COLO668 (cell line): Measurements from ENCODE around the gene ADRA2B.
A peak's percentile ranks its signal among the peaks of the same experiment; 100 is the strongest.

Source experiments
- DNase-seq: peaks from one replicate; lab custom pipeline; 2025; ENCODE audit not compliant: unreplicated experiment; lab: John Stamatoyannopoulos, UW

Gene ADRA2B

GRCh38 chr2:96119389-96119751 lies 3.0 kb upstream of the ADRA2B start:
- DNase-seq = no peak

- DNase-seq = peak; percentile 19
Observed at GRCh38 chr2:96118698-96119388, 2.5 kb upstream of the ADRA2B start.

GRCh38 chr2:96117701-96118588 lies 1.6 kb upstream of the ADRA2B start:
- DNase-seq = peak; percentile 26

DNA sequence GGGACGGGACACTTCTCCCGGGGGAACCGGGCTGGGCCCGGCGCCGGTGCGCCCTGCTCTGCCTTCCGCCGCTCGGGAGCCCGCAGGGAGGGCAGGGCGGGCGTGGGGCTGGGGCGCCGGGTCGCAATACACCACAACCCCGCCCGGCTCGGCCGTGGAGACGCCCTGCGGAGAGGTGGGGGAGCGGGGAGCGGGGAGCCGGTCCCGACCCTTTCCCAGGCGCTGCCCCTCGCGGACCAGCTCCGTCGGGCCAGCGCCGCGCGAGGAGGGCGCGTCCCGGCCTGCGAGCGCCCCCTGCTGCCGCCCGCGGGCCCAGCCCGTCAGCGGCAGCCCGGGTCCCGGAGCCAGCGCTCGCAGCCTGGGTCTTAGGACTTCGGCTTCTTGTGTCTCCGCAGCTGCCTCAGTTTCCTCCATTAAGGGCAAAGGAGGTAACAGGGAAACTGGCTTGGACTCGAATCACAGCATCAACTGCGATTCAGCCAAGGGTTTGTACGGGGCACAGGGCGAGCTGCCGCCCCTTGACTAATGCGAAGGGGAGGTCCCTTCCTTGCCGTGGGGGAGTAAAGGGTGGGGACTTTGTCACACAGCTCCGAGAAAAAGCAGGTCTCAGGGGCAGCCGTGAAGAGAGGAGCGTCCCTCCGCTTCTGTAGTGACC lies 635 bp upstream of the ADRA2B start:
- peak; percentile 69 for DNase-seq

DNA sequence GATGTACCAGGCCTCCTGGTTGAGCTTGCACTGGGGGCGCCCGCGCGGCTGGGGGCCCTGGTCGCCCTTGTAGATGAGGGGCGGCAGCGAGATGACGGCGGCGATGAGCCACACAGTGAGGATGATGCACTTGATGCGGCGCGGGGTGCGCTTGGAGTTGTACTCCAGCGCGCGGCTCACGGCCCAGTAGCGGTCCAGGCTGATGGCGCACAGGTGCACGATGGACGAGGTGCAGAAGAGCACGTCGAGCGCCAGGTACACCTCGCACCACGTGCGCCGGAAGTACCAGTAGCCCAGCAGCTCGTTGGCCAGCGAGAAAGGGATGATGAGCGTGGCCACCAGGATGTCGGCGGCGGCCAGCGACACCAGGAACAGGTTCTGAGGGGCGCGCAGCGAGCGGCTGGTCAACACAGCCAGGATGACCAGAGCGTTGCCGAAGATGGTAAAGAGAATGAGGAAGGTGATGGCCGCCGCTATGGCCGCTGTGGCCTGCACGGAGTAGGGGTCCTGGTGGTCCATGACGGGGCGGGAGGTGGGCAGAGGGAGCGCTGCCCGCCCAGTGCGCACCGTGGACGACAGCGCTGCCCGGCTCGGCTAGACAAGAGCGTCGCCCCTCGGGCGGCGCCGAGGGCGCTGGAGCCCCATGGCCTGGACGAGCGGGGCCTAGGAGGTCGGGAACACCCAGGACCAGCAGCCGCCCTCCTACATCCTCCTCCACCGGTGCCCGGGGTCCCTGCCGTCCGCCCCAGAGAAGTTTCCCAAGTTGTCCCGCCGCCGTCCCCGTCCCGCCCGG lies 544 bp downstream of the ADRA2B start:
- no peak for DNase-seq

DNA sequence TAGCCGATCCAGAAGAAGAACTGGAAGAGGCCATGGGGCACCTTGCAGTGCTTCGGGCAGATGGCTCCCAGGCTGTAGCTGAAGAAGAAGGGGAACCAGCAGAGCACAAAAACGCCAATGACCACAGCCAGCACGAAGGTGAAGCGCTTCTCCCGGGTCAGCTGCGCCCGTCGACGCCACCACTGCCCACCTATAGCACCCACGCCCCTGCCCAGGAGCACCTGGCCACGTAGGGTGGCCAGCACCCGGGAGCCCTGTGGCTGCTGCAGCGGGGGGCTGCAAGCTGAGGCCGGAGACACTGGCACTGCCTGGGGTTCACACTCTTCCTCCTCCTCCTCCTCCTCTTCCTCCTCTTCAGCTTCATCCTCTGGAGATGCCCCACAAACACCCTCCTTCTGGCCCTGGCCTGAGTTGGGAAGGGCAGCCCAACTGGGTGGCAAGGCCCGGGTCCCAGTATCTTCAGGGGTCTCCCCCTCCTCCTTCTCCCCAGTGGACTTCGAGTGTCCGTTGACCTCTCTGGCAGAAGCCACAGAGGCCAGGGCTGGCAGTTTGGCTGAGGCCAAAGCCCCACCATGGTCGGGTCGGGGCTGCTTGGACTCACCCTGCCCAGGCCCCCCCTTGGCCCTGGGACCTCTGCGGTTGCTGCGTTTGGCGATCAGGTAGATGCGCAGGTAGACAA lies 1.3 kb downstream of the ADRA2B start:
- DNase-seq = no peak

DNA sequence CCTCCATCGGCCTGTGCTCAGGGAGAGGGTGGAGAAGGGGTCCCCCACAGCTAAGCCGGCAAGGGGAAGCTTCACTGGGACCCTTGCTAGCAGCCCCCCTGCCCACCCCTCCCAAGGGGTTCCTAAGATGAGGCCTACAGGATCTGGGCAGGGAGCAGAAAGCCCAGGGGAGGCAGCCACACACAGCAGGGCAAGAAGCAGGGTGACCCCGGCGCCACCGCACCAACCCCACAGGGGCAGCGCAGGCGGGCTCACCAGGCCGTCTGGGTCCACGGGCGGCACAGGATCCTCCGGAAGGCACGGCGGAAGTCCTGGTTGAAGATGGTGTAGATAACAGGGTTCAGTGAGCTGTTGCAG lies 1.8 kb downstream of the ADRA2B start:
- DNase-seq = no peak

- no peak for DNase-seq
Observed at GRCh38 chr2:96113951-96114350, 2.4 kb downstream of the ADRA2B start.

DNA sequence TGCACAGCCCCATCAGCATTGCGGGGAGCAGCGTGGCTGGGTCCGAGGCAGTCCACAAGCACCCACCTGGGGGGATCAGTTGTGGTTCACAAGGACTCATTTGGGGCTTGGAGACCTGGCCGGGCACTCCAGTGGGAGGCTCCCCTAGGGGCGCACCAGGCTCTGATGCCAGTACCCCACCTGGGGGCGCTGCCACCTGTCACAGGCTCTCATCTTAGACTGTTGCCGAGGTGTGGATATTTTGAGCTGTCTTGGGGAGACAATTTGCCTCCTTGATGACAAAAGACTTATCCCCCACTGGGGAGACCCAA lies 3.0 kb downstream of the ADRA2B start:
- no peak for DNase-seq

- DNase-seq = no peak
Observed at GRCh38 chr2:96112501-96113366, 3.6 kb downstream of the ADRA2B start.

DNA sequence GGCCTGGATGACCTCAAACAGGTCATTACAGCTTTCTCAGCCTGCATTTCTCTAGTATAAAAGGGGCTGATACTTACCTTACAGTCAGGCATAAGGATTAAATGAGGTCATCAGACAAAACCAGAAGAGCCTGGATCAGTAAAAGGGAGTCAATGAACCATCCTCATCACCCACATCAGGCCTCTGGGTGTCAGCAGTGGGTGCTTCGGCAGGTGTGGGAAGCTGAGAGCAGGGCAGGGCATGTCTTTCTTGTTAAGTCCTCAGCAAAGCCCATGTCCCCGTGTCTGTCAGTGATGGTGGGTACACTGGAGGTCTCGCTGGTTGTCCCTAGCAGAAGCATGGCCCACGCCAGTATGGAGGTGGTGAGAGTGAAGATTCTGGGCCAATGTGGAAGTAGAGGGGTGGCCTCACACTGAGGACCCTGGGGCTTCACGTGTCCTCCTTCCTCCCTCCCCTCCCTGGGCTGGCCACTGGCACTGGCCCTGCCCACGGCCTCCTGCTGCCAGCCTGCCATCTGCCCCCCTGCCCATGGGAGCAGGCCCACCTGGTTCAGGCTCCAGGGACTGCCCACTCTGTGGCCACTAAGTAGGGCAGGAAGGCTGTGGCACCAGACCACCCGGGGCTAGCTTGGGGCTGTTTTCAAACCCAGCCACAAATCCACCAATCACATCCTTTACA lies 4.4 kb downstream of the ADRA2B start:
- peak; percentile 20 for DNase-seq

DNA sequence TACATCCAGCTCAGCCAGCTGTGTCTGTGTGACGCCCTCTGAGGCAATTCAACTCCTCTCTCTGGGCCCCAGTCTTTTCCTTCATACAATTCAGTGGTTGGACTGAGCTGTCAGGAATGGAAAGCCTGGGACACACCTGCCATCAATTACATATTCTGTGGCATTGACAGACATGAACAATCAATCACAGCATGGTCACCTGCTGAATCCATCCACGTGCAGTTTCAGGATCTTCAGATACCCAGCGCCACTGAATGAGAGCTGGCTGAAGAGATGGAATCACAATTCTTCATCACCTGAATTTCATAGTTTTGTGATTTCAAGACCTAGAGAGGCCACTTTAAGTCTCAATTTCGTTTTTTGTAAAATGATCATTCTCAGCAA lies 5.1 kb downstream of the ADRA2B start:
- DNase-seq = no peak

- no peak for DNase-seq
Observed at GRCh38 chr2:96110621-96111256, 5.6 kb downstream of the ADRA2B start.

DNA sequence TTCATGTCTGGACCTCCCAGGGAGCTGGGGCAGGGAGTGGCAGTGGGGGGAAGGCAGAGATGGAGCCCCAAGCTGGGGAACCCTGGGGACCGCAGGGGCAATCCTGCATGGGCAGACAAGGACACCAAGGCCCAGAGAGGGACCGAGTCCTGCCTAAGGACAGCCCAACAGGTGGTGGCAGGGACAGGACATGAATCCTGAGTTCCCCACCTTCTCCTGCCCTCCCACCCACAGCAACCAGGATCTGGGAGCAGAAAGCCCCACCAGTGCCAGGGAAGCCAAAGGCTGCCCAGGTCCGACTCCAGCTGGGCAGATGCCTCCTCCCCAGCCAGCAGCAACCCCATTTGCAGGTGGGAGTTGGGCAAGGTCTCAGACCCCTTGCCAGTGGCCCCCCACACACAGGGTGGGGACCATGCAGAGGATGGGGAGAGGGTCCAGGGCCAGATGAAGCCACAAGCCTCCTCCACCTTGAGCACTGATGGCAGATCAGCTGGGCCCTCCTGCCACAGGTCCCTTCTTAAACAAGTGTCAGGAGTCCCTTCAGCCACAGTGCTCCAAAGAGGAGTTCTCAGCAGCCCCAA lies 6.3 kb downstream of the ADRA2B start:
- no peak for DNase-seq

DNA sequence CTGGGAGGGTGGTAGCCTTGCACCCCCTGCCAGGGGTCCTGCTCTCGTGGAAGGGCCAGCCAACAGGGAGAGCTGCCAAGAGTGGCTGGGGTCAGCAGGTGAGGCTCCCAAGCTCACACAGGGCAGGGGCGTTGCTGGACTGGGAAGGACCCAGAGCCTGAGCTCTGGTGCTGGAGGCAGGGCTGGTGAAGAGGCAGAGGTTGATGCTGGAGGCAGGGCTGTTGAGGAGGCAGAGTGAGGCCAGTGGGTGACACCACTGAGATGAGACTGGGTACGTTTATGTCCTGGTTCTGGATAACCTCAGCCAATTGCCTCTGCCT lies 7.0 kb downstream of the ADRA2B start:
- DNase-seq = no peak

DNA sequence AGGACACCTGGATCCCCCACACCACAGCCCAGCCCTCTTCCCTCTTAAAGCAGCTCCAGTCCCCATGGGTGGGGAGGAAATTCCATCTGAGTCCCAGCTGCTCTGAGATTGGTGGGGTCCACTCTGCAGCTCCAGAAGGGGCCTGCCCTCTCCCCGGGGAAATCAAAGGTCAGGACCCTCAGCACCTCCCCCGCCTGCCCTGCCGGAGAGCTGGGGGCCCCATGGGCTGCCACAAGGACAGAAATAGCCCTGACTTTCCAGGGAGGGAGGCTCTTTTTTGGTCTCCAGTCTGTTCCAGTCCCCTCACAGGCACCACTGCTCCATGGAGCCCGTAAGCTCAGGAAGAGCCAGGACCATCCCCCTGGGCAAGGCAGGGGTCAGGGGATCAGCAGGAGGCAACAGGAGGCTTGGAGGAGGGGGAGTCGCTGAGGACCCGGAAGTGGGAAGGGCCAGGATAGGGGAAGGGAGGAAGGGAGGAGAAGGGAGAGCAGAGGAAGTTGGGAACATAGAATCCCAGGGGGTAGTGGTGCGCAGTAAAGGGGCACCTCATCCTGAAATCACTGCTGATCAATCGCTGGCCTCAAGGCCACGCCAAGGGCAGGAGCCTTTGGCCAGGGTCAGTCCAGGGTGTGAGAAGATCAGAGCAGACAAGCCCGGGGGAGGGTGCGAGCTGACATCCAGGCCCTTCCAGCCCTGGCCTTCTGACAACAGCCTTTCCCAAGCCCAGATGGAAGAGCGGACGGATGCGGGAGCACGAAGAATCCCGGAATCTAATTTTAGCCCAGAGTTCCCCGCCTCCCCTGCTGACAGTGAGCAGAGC lies 7.6 kb downstream of the ADRA2B start:
- DNase-seq = no peak

DNA sequence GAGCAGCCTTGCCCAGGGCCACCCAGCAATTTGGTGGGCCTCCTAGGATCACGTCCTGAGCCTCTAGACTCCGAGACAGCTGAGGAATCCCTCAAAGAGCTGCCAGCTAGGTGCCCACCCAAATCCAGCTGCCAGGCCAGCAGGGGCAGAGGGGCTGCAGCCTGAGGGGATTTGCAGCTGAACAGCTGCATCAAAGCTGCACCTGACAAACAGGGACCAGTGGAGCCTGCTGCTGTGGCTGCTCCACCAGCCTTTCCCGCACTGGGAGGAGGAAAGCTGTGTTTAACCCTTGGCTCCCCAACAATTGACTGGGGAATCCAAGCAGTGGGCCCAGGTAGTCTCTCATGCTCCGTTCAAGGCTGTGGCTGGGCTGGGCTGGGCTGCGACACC lies 8.2 kb downstream of the ADRA2B start:
- DNase-seq = no peak

DNA sequence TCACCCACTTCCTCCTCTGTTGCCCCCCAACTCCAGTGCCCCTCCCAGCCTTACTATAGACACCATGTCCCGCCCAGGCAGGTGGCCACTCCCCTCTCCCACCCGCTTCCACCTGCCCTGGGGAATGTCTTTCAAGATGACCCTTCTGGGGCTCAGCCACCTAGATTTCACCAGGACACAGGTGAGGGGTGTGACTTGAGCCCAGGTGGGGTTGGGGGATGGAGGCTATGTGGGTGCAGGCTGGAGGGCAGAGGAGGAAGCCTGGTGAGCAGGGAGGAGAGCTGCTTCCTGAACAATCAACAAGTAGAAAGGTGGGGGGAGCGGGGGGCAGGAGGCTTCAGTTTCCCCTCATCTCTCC lies 8.7 kb downstream of the ADRA2B start:
- no peak for DNase-seq
